RWPE1 (cell line): Measurements from ENCODE around the gene ZMYND12.
A peak's percentile ranks its signal among the peaks of the same experiment; 100 is the strongest.

Experiments
- CTCF ChIA-PET: fragments of 350-600 bp; sonication (Branson Sonifier 250); formaldehyde crosslinking; extraction: SDS; loops from one replicate; lab custom pipeline; 2021; lab: Yijun Ruan, JAX
- POLR2A ChIA-PET: fragments of 400-600 bp; formaldehyde crosslinking; extraction: SDS; loops from one replicate; lab custom pipeline; 2020; ENCODE audit warnings: antibody characterized with exemption; ENCODE audit not compliant: low non-redundant PET; lab: Yijun Ruan, JAX
- DNase-seq: peaks from one replicate; pipeline ENCODE4 v3.0.0; 2012; ENCODE audit warnings: low spot score
- H3K27ac ChIP-seq: fragments of 450-650 bp; 2 replicates; pipeline ENCODE4 v1.5.1; 2017
- CTCF ChIP-seq: fragments of 450-650 bp; conservative IDR thresholded peaks from 2 replicates; pipeline ENCODE4 v1.5.1; 2017; ENCODE audit warnings: low read depth, mild to moderate bottlenecking

Gene ZMYND12

GRCh38 chr1:42422737-42423136 is 33.1 kb downstream of the ZMYND12 start:
- POLR2A ChIA-PET: no interaction called here
- DNase-seq: no peak
- CTCF ChIA-PET: no interaction called here
- no peak for TF ChIP-seq CTCF
- H3K27ac ChIP-seq: no peak overlapping the region

- no peak for DNase-seq
- TF ChIP-seq CTCF: no peak
- ChIA-PET POLR2A (no interaction called here), CTCF (no interaction called here)
- peak overlapping the region; percentile 63 for H3K27ac ChIP-seq
Observed at GRCh38 chr1:42420911-42421585, 34.8 kb downstream of the ZMYND12 start.

- ChIA-PET POLR2A (no interaction called here), CTCF (no interaction called here)
- no peak overlapping the region for H3K27ac ChIP-seq
- no peak for DNase-seq
- no peak for TF ChIP-seq CTCF
Observed at GRCh38 chr1:42420121-42420520, 35.7 kb downstream of the ZMYND12 start.

GRCh38 chr1:42419126-42419821 is 36.5 kb downstream of the ZMYND12 start:
- H3K27ac ChIP-seq: no peak overlapping the region
- ChIA-PET POLR2A (no interaction called here), CTCF (no interaction called here)
- TF ChIP-seq CTCF: no peak
- DNase-seq: no peak

- H3K27ac ChIP-seq: no peak overlapping the region
- CTCF ChIA-PET: no interaction called here
- DNase-seq: no peak
- no peak for TF ChIP-seq CTCF
- POLR2A ChIA-PET: no interaction called here
Observed at GRCh38 chr1:42418516-42418915, 37.3 kb downstream of the ZMYND12 start.

- DNase-seq: no peak
- ChIA-PET CTCF (no interaction called here), POLR2A (no interaction called here)
- no peak for TF ChIP-seq CTCF
- no peak overlapping the region for H3K27ac ChIP-seq
Observed at GRCh38 chr1:42417166-42417565, 38.7 kb downstream of the ZMYND12 start.
